ENCODE data around the gene ATP8B3. TPM values are rescaled to one million over a fixed set of nuclear protein-coding genes. Genes with fewer than 3 reads are reported as not detected.

The ATP8B3 gene
- total RNA-seq, 1 experiment from 2014 or later, result 9.6 TPM

- WGBS (ENCODE audit: extremely low coverage, insufficient read length, low lambda C conversion rate), result no CpG with 5 or more reads among the region's 39 CpGs
- no peak overlapping the region for H3K23ac ChIP-seq (ENCODE audit: insufficient read length, low read depth, low read length)
- no peak overlapping the region for H2BK12ac ChIP-seq (ENCODE audit: insufficient read length, low read depth, low read length)
- H2AFZ ChIP-seq (ENCODE audit: low read length), result no peak overlapping the region
- H3K27ac ChIP-seq (ENCODE audit: insufficient read length, low read depth, low read length), result no peak overlapping the region
- H2BK20ac ChIP-seq (ENCODE audit: low read depth, low read length, poor library complexity, severe bottlenecking), result no peak overlapping the region
- H3K27me3 ChIP-seq (ENCODE audit: insufficient read depth, low read length), result peaks cover 90% of the 10 kb centered on the region
- Mint-ChIP-seq H3K4me3 (no peak overlapping the region; a peak in 1 of 5 replicates), H3K4me1 (peaks cover 0 to 35% of the 10 kb centered on the region in 2 experiments; a peak in 3 of 4 replicates), H3K9me3 (peaks cover 0 to 12% of the 10 kb centered on the region in 2 experiments; a peak in 4 of 5 replicates), H3K27me3 (ENCODE audit: low read depth) (peaks cover 99% of the 10 kb centered on the region), H3K27ac (no peak overlapping the region), H3K36me3 (ENCODE audit: insufficient read depth in 1 of 3, low read depth in 3 of 3) (no peaks in the 10 kb centered on the region; a peak in 1 of 7 replicates)
- H4K91ac ChIP-seq (ENCODE audit: insufficient read length, low read depth, low read length), result no peak overlapping the region
- H3K56ac ChIP-seq (ENCODE audit: insufficient read length, low read depth, low read length), result no peak overlapping the region
- peaks cover 2% of the 10 kb centered on the region for H4K20me1 ChIP-seq (ENCODE audit: control insufficient read depth, insufficient read depth, insufficient read length)
- DNase-seq, result no peak
- no peaks in the 10 kb centered on the region for H3K23me2 ChIP-seq (ENCODE audit: insufficient read length, low read depth, low read length, poor library complexity, severe bottlenecking)
- H3T11ph ChIP-seq (ENCODE audit: low read length), result no peak overlapping the region
- H2BK5ac ChIP-seq (ENCODE audit: insufficient read length, low read length), result no peak overlapping the region
- H3K9ac ChIP-seq (ENCODE audit: extremely low read depth, insufficient read length, low read length), result no peak overlapping the region
- no peak overlapping the region for H2AK5ac ChIP-seq (ENCODE audit: insufficient read length, low read length)
- no peak overlapping the region for H4K5ac ChIP-seq (ENCODE audit: insufficient read length, low read depth, low read length)
- H2BK120ac ChIP-seq (ENCODE audit: low read depth, low read length, poor library complexity, severe bottlenecking), result no peak overlapping the region
- H3K79me2 ChIP-seq (ENCODE audit: insufficient read depth, low read length), result no peaks in the 10 kb centered on the region
- no peak for TF ChIP-seq CTCF (conservative IDR thresholded peaks at IDR 0.05)
- H3K79me1 ChIP-seq (ENCODE audit: insufficient read depth, low read depth, low read length, poor library complexity, severe bottlenecking), result no peaks in the 10 kb centered on the region
- no peak overlapping the region for H4K8ac ChIP-seq (replicated peaks; ENCODE audit: insufficient read length, low read depth, low read length)
- H3K4ac ChIP-seq (ENCODE audit: low read depth, low read length), result no peak overlapping the region
- H3K14ac ChIP-seq (ENCODE audit: insufficient read depth, low read length), result no peak overlapping the region
- H3K4me1 ChIP-seq (ENCODE audit: insufficient read depth, low read length), result 0 out of 2 replicates have a peak, but pooled peaks cover 4% of the 10 kb centered on the region
- H3K9me3 ChIP-seq (ENCODE audit: control insufficient read depth, low read depth, low read length), result no peaks in the 10 kb centered on the region
- no peak overlapping the region for H3K4me2 ChIP-seq (ENCODE audit: insufficient read depth, insufficient read length, low read length)
- H2BK15ac ChIP-seq (ENCODE audit: low read depth, low read length), result no peak overlapping the region
- no peak overlapping the region for H3K18ac ChIP-seq (ENCODE audit: insufficient read length, low read depth, low read length)
Observed at GRCh38 chr19:1763648-1764639, 48.1 kb downstream of the ATP8B3 start.

Measured in H9 (cell line).